ENCODE data around the gene STX18. TPM values are rescaled to one million over a fixed set of nuclear protein-coding genes. Genes with fewer than 3 reads are reported as not detected.

The STX18 gene
- total and polyA plus RNA-seq, 2 of the 13 experiments (the other 11 are each of a cell fraction or from before 2014, with no cell fraction given) = 23.9 to 37.1 TPM

- 0 out of 2 replicates have a peak, but pooled peaks have one; percentile 9 for TF ChIP-seq ELF3 (CRISPR knock-in tag; IDR thresholded peaks at IDR 0.05)
- TF ChIP-seq ARID5B (CRISPR knock-in tag; IDR thresholded peaks at IDR 0.05) = 0 out of 2 replicates have a peak, but pooled peaks have one; percentile 9
- no peak for TF ChIP-seq ZNF431 (CRISPR knock-in tag; IDR thresholded peaks at IDR 0.05; ENCODE audit: borderline replicate concordance, low read depth)
- 0 out of 2 replicates have a peak, but pooled peaks have one; percentile 2 for TF ChIP-seq STAT6 (CRISPR knock-in tag; IDR thresholded peaks at IDR 0.05; ENCODE audit: borderline replicate concordance)
- TF ChIP-seq ASH2L (IDR thresholded peaks at IDR 0.05; ENCODE audit: insufficient read length, low read depth, low read length) = no peak
- TF ChIP-seq ZNF570 (CRISPR knock-in tag; IDR thresholded peaks at IDR 0.05; ENCODE audit: borderline replicate concordance) = no peak
- TF ChIP-seq USF2 (IDR thresholded peaks at IDR 0.05; ENCODE audit: low read depth, low read length) = no peak
- no peak for TF ChIP-seq USF2 (CRISPR knock-in tag; IDR thresholded peaks at IDR 0.05; ENCODE audit: borderline replicate concordance)
- 0 out of 2 replicates have a peak, but pooled peaks have one; percentile 70 for TF ChIP-seq ZBTB21 (CRISPR knock-in tag; IDR thresholded peaks at IDR 0.05)
- TF ChIP-seq HMG20A (CRISPR knock-in tag; IDR thresholded peaks at IDR 0.05; ENCODE audit: borderline replicate concordance) = no peak; the same call in 1 of the 2 replicates
- TF ChIP-seq ZNF550 (CRISPR knock-in tag; IDR thresholded peaks at IDR 0.05; ENCODE audit: borderline replicate concordance) = no peak
- TF ChIP-seq HNRNPK (IDR thresholded peaks at IDR 0.05; ENCODE audit: low read depth, low read length, poor library complexity, severe bottlenecking) = no peak
- TF ChIP-seq KDM5B (CRISPR knock-in tag; IDR thresholded peaks at IDR 0.05; ENCODE audit: borderline replicate concordance) = no peak
- no peak for TF ChIP-seq FOXO1 (CRISPR knock-in tag; IDR thresholded peaks at IDR 0.05)
- no peak for TF ChIP-seq ZSCAN22 (CRISPR knock-in tag; IDR thresholded peaks at IDR 0.05)
- 0 out of 2 replicates have a peak, but pooled peaks have one; percentile 6 for TF ChIP-seq FOXA3 (CRISPR knock-in tag; IDR thresholded peaks at IDR 0.05)
- no peak for TF ChIP-seq BCLAF1 (IDR thresholded peaks at IDR 0.05)
- TF ChIP-seq ZSCAN12 (CRISPR knock-in tag; IDR thresholded peaks at IDR 0.05) = no peak
Observed at GRCh38 chr4:4541040-4541631, 712 bp downstream of the STX18 start (continued).

All from HepG2 (cell line).